ACC112 (cell line): ENCODE results near the gene CRYBG1.
"Not testable (repeated sequence)": the region's sequence is repeated elsewhere in the genome, so short reads cannot be mapped to it uniquely, and the experiment has no call there.

ENCODE experiments used
- H2AFZ ChIP-seq: fragments of 200-600 bp; sonication (generic); one replicate; pipeline ENCODE4 v1.6.0; 2017; ENCODE audit warnings: antibody characterized with exemption, low read length; ENCODE audit not compliant: unreplicated experiment
- H3K27ac ChIP-seq: fragments of 200-600 bp; sonication (generic); 2 replicates; pipeline ENCODE4 v1.5.1; 2014; ENCODE audit warnings: low read depth, mild to moderate bottlenecking, antibody characterized with exemption, low read length, moderate library complexity
- H3K27me3 ChIP-seq: fragments of 200-600 bp; sonication (generic); 2 replicates; pipeline ENCODE4 v1.6.1; 2014; ENCODE audit warnings: mild to moderate bottlenecking, antibody characterized with exemption, low read length, moderate library complexity, mixed read lengths; ENCODE audit not compliant: insufficient read depth
- H3K36me3 ChIP-seq: fragments of 200-600 bp; sonication (generic); 2 replicates; pipeline ENCODE4 v1.6.1; 2016; ENCODE audit warnings: mild to moderate bottlenecking, antibody characterized with exemption, low read length, moderate library complexity, mixed read lengths; ENCODE audit not compliant: insufficient read depth
- H3K4me1 ChIP-seq: fragments of 200-600 bp; sonication (generic); one replicate; pipeline ENCODE4 v1.6.1; 2016; ENCODE audit warnings: low read length, mixed read lengths; ENCODE audit not compliant: insufficient read depth, unreplicated experiment, control insufficient read depth
- H3K4me3 ChIP-seq: fragments of 200-600 bp; sonication (generic); 2 replicates; pipeline ENCODE4 v1.5.1; 2014; ENCODE audit warnings: mild to moderate bottlenecking, low read depth, low read length
- H3K79me2 ChIP-seq: fragments of 200-600 bp; sonication (generic); one replicate; pipeline ENCODE4 v1.6.0; 2016; ENCODE audit warnings: low read length; ENCODE audit not compliant: control insufficient read depth, unreplicated experiment, insufficient read depth

The CRYBG1 gene

DNA sequence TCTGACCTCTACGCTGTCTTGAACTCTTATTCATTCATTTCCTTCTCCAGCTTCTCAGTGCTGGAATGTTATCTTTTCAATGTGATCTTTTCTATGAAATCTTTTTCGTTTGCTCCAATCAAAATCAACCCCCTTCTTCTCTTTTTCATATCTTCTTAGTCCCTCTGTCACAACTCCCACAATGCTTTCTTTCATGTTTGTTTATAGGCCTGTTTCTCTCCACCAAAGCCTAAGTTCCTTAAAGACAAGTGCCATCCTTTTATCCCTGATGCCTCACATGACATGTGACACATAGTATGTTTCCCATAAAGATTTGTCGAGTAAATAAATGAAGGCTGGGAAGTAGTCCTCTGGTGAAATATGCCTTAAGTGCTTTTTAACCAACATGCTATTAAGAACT is 38.1 kb downstream of the CRYBG1 start:
- Histone ChIP-seq H3K27me3 (0 out of 2 replicates have a peak, but pooled peaks cover 6% of the 10 kb centered on the region), H2AFZ (no peak overlapping the region), H3K4me3 (no peak overlapping the region), H3K36me3 (no peaks in the 10 kb centered on the region), H3K4me1 (no peaks in the 10 kb centered on the region), H3K27ac (no peak overlapping the region), H3K79me2 (no peaks in the 10 kb centered on the region)

DNA sequence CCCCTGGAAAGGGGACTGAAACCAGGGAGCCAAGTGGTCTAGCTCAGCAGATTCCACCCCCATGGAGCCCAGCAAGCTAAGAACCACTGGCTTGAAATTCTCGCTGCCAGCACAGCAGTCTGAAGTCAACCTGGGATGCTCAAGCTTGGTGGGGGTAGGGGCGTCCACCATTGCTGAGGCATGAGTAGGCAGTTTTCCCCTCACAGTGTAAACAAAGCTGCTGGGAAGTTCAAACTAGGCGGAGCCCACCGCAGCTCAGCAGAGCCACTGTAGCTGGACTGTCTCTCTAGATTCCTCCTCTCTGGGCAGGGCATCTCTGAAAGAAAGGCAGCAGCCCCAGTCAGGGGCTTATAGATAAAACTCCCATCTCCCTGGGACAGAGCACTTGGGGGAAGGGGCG is 44.5 kb downstream of the CRYBG1 start:
- not testable (repeated sequence) for H3K27ac ChIP-seq, H3K4me1 ChIP-seq, H3K4me3 ChIP-seq, H2AFZ ChIP-seq, H3K27me3 ChIP-seq, H3K79me2 ChIP-seq, H3K36me3 ChIP-seq

DNA sequence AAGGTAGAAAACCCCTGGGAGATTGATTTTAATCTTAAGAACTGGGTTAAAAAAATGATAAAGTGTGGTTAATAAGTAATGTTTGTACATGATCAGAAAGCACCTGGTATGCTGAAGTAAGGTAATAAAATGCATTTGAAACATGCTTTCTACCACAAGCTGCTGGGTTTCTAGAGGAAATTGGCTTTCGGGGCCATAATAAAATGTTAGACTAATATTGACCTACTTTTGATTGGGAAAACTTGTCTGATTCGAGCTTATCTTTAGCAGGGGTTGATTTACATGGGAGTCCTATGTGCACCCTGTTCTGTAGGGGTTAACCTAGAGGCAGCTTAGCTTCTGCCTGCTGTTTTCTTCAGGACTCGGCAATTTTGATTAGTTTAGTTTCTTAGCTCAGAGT is 50.5 kb downstream of the CRYBG1 start:
- Histone ChIP-seq H3K4me1 (no peaks in the 10 kb centered on the region), H3K4me3 (no peak overlapping the region), H2AFZ (no peak overlapping the region), H3K27me3 (peaks cover 19% of the 10 kb centered on the region), H3K27ac (no peak overlapping the region), H3K36me3 (no peaks in the 10 kb centered on the region), H3K79me2 (no peaks in the 10 kb centered on the region)

GRCh38 chr6:106411643-106412200 is 51.2 kb downstream of the CRYBG1 start:
- Histone ChIP-seq H3K79me2 (no peaks in the 10 kb centered on the region), H3K27ac (no peak overlapping the region), H3K36me3 (no peaks in the 10 kb centered on the region)

DNA sequence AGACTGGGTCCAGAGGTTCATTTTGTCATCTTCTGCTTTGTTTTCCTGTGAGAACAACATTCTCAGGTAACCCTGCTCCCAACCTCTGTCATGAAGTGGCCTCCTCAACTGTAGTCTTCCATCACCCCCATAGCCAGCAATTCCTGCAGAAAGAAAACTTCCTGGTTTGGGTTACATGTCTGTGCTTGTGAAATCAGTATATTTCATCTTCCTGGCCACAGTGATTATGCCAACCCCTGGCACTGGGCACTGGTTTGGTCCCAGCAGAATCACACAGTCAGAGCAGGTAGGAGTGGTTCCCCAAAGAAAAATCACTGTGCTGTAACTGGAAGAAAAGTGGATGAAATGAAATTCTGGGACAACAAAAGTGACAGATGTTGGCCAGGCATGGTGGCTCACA is 52.5 kb downstream of the CRYBG1 start:
- Histone ChIP-seq H3K27ac (no peak overlapping the region), H3K36me3 (no peaks in the 10 kb centered on the region), H3K4me1 (no peaks in the 10 kb centered on the region), H3K79me2 (no peaks in the 10 kb centered on the region), H2AFZ (no peak overlapping the region), H3K4me3 (no peak overlapping the region), H3K27me3 (peaks cover 21% of the 10 kb centered on the region)

More at GRCh38 chr6:106411643-106412200, 51.2 kb downstream of the CRYBG1 start:
- no peak overlapping the region for H3K4me3 ChIP-seq
- no peaks in the 10 kb centered on the region for H3K4me1 ChIP-seq
- peaks cover 21% of the 10 kb centered on the region for H3K27me3 ChIP-seq
- no peak overlapping the region for H2AFZ ChIP-seq

DNA sequence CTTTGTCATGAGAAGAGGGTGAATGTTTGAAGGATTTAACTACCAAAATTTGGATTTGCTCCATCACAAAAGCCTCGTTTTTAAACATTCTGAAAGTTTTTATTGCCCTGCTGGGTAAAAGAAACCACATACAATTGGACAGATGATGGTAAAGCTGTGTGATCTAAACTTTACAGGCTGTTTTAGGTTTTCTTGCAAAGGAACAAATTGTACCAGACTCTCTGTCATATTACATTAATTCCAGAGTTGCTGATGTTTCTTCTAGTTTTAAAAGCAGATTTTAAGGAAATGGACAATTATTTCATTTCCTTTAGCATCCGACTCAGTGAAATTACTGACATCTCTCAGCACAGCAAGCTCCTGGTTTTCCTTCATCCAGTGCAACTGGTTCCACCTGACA is 53.2 kb downstream of the CRYBG1 start:
- Histone ChIP-seq H2AFZ (no peak overlapping the region), H3K27ac (no peak overlapping the region), H3K36me3 (no peaks in the 10 kb centered on the region)

GRCh38 chr6:106415921-106416320 is 55.4 kb downstream of the CRYBG1 start:
- H3K4me3 ChIP-seq: no peak overlapping the region
- H3K27ac ChIP-seq: no peak overlapping the region
- H3K27me3 ChIP-seq: peaks cover 21% of the 10 kb centered on the region
- no peaks in the 10 kb centered on the region for H3K36me3 ChIP-seq
- no peaks in the 10 kb centered on the region for H3K79me2 ChIP-seq
- H2AFZ ChIP-seq: no peak overlapping the region
- H3K4me1 ChIP-seq: no peaks in the 10 kb centered on the region

More for the DNA sequence above, 53.2 kb downstream of the CRYBG1 start:
- H3K27me3 ChIP-seq: peaks cover 21% of the 10 kb centered on the region
- no peaks in the 10 kb centered on the region for H3K4me1 ChIP-seq
- no peak overlapping the region for H3K4me3 ChIP-seq
- no peaks in the 10 kb centered on the region for H3K79me2 ChIP-seq

DNA sequence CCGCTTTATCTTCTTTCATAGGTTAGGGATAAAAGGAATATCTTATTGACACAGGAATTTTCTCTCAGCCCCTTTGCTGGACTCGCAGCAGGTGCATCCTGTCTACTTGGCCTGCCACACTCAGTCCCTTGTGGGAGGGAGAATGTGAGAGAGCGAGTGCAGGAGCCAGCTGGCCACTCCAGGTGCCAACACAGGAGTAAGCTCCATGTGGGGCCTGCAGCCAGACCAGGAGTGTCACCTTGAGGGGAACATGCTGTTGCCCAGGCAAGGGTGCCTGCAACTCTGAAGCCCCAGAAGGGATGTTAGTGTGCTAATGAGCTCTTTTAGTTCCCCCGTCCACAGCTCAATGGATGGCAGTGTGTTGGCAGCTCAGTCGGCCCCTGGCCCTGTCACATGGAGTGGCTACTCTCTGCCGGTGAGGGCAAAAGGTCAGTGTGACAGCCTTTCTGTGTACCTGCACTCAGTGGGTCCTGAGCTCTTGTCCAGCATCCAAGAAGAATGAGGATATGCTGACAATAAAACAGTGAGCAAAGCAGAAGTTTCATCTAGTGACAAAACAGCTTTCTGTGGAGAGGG is 57.1 kb downstream of the CRYBG1 start:
- Histone ChIP-seq H3K4me3 (no peak overlapping the region), H3K36me3 (no peaks in the 10 kb centered on the region), H3K27ac (no peak overlapping the region), H3K79me2 (no peaks in the 10 kb centered on the region), H2AFZ (no peak overlapping the region), H3K4me1 (peaks cover 10% of the 10 kb centered on the region), H3K27me3 (peaks cover 21% of the 10 kb centered on the region)

DNA sequence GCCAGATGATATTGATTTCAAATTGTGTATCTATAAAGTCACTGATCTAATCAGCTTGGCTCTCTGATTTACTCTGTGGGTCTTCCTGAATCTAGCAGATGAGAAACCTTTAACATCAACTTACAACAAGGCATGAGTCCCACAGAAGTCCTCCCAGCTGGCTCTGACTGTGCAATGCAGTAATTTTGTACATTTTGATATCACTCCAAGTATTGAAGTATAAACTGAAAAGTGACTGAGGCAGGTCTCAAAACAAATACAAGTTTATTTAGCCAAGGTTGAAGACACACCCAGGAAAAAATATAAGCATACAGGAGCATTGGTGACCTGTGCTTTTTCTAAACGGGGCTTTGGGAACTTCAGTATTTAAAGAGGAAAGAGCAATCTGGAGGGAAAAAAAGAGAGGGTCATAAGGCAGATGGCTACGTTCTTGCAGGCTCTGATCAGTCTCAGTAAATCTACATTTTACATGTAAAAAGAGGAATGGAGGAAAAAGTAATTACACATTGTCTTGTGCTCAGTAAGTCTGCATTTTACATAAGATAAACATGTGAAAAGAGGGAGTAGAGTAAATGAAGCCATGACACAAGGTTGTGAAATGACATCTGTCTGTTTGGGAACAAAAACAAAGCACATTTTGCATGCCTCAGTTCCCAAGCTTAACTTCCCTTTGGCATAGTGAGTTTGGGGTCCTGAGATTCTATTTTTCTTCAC is 59.5 kb downstream of the CRYBG1 start:
- Histone ChIP-seq H3K79me2 (no peaks in the 10 kb centered on the region), H3K36me3 (no peaks in the 10 kb centered on the region), H2AFZ (no peak overlapping the region), H3K27ac (no peak overlapping the region), H3K4me1 (peaks cover 13% of the 10 kb centered on the region), H3K4me3 (no peak overlapping the region), H3K27me3 (peaks cover 4% of the 10 kb centered on the region; the same call in 1 of the 2 replicates)

DNA sequence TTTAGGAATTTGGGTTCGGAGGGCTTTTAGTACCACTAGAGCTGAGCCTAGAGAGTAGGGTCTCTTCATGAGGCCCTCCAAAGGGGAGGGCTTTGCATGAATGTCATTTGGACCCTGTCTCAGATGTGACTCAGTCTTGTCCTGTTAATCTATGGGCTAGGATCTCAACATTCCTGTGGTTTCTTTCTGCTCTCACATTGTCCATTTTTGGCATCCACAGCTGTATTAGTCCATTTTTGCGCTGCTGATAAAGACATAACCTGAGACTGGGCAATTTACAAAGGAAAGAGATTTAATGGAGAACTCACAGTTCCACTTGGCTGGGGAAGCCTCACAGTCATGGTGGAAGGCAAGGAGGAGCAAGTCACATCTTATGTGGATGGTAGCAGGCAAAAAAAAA is 61.0 kb downstream of the CRYBG1 start:
- Histone ChIP-seq H3K4me1 (peaks cover 13% of the 10 kb centered on the region), H3K27me3 (no peaks in the 10 kb centered on the region), H3K4me3 (no peak overlapping the region), H3K36me3 (no peaks in the 10 kb centered on the region), H3K79me2 (no peaks in the 10 kb centered on the region), H2AFZ (no peak overlapping the region), H3K27ac (no peak overlapping the region)

DNA sequence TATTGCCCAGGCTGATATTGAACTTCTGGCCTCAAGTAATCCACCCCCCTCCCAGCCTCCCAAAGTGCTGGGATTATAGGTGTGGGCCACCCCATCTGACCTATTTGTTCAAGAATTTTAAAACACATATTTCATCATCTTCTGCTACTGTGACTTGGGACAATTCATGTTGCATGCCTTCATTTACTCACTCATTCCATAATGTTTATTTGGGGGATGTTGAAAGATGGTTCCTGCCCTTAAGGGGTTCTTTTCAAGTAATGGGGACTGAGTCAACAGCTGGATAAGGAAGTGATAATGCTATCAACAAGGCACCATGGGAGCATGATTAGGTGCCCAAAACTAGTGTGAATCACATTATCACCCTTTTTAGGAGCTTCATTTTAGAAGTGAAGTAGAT is 62.0 kb downstream of the CRYBG1 start:
- Histone ChIP-seq H3K79me2 (no peaks in the 10 kb centered on the region), H3K36me3 (no peaks in the 10 kb centered on the region), H3K27me3 (no peaks in the 10 kb centered on the region), H3K4me1 (peaks cover 13% of the 10 kb centered on the region), H2AFZ (no peak overlapping the region), H3K27ac (no peak overlapping the region), H3K4me3 (no peak overlapping the region)
